HG02973 (cell line): ENCODE data around the gene ACBD4.
"Not testable (repeated sequence)": the region's sequence is repeated elsewhere in the genome, so short reads cannot be mapped to it uniquely, and the experiment has no call there.

ENCODE experiments used
- ATAC-seq: cut with Tn5 transposase; IDR thresholded peaks from one replicate; pipeline ENCODE4 v1.9.1; 2021; ENCODE audit warnings: moderate library complexity; ENCODE audit not compliant: unreplicated experiment

ACBD4 gene

GRCh38 chr17:45117848-45118646 lies 17.4 kb upstream of the ACBD4 start:
- ATAC-seq = no peak

DNA sequence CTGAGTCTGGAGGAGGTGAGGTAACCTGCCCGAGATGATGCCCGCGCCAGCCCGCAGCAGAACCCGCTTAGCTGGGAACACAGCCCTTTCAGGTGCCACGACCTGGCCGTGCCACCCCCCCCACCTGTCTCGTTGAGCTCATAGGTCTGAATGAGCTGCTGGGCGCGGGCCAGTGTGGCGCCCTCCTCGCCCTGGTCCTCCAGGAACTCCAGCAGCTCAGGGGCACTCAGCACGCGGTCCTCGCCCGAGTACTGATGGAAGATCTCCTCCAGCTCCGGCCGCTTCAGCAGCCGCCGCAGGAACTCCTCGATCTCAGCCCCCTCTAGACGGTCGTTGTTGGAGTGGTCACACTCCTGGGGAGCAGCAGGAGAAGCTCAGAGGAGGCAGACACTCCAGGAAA lies 16.8 kb upstream of the ACBD4 start:
- no peak for ATAC-seq

- no peak for ATAC-seq
These were observed 15.5 kb upstream of the ACBD4 start for GRCh38 chr17:45119964-45120363.

GRCh38 chr17:45120558-45120957 lies 14.9 kb upstream of the ACBD4 start:
- ATAC-seq = no peak

DNA sequence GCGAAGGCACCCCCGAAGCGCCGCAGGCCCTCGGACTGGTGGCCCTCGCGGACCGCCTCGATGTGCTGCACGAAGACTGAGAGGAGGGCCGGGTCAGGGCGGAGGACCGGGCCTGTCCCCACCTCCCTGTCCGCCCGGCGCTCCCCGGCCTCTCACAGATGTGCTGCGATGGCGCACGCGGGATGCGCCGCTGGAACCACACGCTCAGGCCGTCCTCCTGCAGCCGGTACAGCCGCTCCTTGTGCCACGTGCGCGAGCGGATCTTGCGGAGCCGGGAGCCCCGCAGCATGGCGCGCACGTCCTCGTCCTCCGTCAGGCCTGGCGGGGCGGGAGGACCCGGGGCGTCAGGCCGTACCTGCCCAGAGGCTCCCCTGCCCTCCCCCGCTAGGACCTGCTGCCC lies 14.4 kb upstream of the ACBD4 start:
- ATAC-seq = no peak

- ATAC-seq = no peak
These were observed 12.3 kb upstream of the ACBD4 start for GRCh38 chr17:45123076-45123770.

DNA sequence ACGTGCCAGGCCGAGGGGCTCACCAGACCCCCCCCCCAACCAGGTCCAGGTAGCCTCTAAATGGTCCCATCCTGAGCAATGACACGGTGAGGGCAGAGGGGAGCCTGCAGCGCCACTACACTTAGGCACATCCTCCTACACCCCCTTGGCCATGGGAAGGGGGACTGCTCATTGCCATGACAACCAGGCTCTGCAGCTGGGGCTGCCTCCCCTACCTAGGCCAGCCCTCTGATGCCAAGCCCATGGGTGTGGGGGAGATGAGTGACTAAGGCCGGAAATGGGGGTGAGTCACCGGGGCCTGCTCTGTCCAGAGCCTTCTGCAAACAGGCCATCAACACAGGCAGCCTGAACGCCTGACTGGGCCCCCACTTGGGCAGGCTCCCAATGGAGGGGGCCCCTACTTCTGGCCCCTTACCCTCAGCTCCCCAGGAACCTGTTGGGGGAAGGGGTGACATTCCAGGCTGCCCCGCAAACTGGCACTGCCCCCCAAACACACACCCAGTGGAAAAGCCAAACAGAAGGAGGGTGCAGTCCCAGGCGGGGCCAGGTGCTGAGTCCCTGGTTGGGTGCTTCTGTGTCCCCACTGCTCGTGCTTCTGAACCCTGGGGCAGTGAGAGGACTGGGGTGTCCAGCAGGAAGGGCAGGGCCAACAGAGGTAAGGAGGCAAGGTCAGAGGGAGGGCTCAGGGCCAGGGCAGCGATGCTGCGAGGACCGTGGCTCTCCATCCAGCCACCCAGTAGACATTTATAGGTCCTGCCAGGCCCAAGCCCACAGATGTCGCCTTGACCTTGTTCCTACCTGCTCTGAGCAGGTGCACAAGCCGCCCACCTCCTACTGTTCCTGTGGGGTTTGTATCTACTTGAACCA lies 11.3 kb upstream of the ACBD4 start:
- ATAC-seq = no peak

GRCh38 chr17:45124797-45125122 lies 10.7 kb upstream of the ACBD4 start:
- not testable (repeated sequence) for ATAC-seq

DNA sequence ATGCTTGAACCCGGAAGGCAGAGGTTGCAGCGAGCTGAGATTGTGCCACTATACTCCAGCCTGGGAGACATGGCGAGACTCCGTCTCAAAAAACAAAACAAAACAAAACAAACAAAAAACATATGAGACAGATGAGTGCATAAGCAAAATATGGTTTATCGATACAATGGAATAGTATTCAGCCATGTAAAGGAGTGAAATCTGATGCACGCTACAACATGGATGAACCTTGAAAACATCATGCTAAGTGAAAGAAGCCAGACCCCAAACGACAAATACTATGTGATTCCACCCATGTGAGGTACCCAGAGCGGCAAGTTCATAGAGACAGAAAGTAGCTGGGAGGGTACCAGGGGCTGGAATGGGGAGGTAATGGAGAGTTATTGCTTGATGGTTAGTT lies 10.0 kb upstream of the ACBD4 start:
- no peak for ATAC-seq

GRCh38 chr17:45127207-45127547 lies 8.3 kb upstream of the ACBD4 start:
- ATAC-seq = no peak

GRCh38 chr17:45127548-45128300 lies 7.8 kb upstream of the ACBD4 start:
- ATAC-seq = no peak

- no peak for ATAC-seq
These were observed 7.2 kb upstream of the ACBD4 start for GRCh38 chr17:45128331-45128730.

DNA sequence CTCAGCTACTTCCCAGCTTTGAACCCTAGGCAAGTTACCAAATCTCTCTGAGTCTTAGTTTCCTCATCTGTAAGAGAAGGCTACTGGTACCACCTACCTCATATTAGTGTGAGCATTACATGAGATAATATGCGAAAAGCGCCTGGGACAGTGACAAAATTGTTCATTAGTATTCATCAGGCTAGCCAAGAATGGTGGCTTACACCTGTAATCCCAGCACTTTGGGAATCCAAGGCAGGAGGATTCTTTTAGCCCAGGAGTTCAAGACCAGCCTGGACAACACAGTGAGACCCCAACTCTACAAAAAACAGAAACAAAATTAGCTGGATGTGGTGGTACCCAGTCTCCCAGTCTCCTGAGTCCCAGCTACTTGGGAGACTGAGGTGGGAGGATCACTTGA lies 6.5 kb upstream of the ACBD4 start:
- ATAC-seq = no peak

DNA sequence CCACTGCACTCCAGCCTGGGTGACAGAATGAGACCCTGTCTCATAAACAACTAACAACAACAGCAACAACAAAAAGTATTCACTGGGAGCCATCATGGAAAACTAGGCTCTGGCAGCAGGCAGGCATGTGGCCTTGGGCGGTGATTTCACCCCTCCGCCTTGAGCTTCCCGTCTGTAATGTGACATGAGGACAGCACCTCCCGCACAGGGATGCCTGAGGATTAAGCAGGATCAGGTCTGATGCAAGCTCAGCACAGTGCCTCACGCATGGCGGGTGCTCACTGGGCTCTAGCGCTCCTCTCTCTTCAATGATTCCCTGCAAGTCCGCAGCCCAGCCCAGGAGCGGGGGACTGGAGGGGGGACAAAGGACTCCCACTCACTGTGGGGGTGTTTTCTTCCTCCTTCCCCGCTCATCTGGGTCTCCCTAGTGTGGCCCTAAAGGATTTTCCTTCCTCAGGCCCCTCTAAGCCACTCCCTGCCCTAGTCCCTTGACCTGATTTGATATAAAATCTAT lies 6.0 kb upstream of the ACBD4 start:
- no peak for ATAC-seq

DNA sequence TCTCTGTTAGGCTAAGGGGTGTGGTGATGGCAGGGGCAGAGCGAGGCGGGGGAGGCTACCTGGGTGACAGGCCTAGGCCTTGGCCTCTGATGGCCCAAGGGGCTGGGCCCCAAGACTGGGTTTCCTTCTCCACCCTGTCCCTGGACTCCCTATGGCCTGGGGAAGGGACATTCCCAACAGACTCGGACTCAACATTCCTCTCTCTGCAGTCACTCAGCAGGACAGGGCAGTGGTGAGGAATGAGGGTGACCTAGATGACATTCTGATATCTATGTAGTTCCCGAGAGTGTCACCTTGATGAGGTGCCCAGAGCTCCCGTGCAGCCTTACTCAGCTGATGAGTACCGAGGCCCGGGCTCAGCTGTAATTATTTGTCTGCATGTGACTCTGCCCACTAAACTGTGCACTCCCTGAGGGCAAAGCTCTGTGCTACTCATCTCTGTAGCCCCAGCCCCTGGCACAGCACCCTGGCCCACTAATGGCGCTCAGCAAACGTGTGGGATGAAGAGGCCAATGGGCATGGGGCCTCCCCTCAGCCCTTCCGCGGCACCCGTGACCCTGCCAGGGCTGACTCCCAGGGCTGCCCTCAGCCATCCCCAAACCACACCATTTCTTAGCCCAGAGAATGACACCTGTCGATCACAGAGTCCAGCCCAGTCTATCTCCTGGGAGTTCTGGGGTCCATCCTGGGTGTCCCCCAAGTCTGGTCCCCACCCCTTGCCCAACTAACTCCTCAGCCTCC lies 5.4 kb upstream of the ACBD4 start:
- ATAC-seq = no peak

DNA sequence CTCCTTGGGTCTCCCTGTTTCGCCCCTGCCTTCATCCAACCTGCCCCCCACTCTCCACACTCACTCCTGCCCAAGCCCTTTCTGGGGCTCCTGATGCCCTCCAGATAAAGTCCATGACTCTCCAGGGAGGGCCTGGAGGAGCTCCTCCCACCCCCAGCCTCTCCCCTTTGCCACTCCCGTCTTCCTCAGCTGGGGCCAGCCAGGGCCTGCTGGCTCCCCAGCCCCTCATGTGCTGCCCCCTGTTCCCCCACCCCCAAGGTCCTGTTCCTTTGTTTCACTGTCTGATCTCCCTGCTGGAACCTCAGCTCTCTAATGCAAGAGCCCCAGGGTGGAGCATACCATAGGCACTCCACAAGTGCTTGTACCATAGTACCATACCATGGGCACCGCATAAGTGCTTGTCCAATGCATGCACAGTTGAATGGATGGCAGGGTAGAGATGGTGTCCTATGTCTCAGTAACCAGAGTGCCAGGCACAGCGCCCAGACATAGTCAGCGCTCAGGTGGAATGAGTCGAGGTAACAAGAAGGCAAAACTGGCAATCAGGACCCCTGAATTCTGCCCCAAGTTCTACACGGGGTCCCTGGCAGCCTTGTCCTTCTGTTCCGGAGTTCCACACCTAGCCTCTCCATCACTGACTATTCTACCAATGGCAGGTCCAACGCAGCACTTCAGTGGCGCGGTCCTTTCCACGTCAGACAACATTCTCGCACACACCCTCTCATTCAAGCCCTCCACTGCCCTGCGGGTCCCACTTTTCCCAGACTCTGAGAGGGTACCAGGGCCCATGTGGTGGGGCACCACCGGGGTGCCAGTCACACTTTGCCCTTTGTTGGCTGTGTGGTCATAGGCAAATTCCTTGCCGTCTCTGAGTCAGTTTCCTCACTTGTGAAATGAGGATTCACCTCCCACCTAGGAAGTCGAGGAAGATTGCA lies 4.5 kb upstream of the ACBD4 start:
- ATAC-seq = no peak

DNA sequence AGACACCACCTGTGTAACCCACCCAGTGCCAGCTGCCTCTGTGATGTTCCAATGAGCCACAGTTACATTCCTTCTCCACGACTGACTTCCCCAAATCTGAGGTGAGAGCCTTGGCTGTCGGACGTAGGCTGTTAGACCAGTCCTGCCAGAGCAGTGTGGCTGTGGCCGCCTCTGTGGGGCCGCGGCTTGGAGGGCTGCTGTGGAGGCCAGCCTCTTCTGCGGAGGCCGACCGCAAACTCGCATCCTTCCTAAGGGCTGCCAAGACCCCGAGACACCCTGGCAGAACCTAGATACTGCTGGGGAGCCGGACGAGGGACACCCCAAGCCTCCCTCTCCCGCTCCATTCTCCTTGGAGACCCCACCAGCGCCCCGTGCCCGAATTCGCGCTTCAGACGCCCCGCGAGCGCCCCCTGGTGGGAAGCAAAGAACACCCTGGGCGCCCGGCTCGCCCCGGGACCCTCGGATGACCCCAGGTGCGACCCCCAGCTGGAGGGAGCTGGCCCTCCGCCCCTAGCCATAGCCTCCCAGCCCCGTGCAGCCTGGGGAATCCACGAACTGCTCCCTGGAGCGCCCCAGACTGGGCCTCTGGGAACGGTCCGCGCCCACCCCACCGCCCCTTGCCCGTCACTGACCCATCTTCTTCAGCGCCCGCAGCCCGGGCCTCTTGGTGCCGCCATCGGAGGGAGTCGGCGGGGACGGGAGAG lies 3.7 kb upstream of the ACBD4 start:
- no peak for ATAC-seq

GRCh38 chr17:45132320-45132571 lies 3.2 kb upstream of the ACBD4 start, which contains the start of gene PLCD3:
TSS of gene PLCD3 (minus strand) at chr17:45132515. CDS start at chr17:45132410, 105 bp downstream.
- no peak for ATAC-seq
